Right lobe of liver (tissue), 6 donors: Measurements from ENCODE around the gene SSBP3. TPM values are rescaled to one million over a fixed set of nuclear protein-coding genes. Genes with fewer than 3 reads are reported as not detected.

ENCODE experiments used
- ATAC-seq, 4 donors: fragments of 200-7000 bp; cut with Tn5 transposase; one replicate each; pipeline ENCODE4 v1.9.1; 2020; ENCODE audit warnings: mild to moderate bottlenecking in 4 of 4, moderate library complexity in 4 of 4
- DNase-seq, 3 donors: peaks; one replicate each; pipeline ENCODE4 v3.0.0-alpha.2; 2020
- H3K27ac ChIP-seq, 3 donors: fragments of 200-600 bp; one replicate each; pipeline ENCODE4 v1.8.0; 2022
- H3K27me3 ChIP-seq, 2 donors: fragments of 200-600 bp; one replicate each; pipeline ENCODE4 v1.8.0; 2022
- H3K36me3 ChIP-seq, 4 donors: fragments of 200-600 bp; sonication (generic) in 1 of 4; one replicate each; pipeline versions ENCODE4 v1.5.1 to v1.8.0; 2017 to 2022; ENCODE audit warnings: control low read depth in 1 of 4
- H3K4me1 ChIP-seq, 4 donors: fragments of 200-600 bp; sonication (generic) in 1 of 4; one replicate each; pipeline versions ENCODE4 v1.5.1 to v1.8.0; 2017 to 2022; ENCODE audit warnings: control low read depth in 1 of 4
- H3K4me3 ChIP-seq, 3 donors: fragments of 200-600 bp; one replicate each; pipeline ENCODE4 v1.8.0; 2022
- H3K9me3 ChIP-seq, 4 donors: fragments of 200-600 bp; sonication (generic) in 1 of 4; one replicate each; pipeline versions ENCODE4 v1.5.1 to v1.8.0; 2017 to 2022; ENCODE audit warnings: control low read depth in 1 of 4
- POLR2A ChIP-seq: fragments of 450-650 bp; IDR thresholded peaks from one replicate; pipeline ENCODE4 v1.6.1; 2017; ENCODE audit warnings: antibody characterized with exemption, mild to moderate bottlenecking
- WGBS: methylation state at CpG from one replicate; pipeline ENCODE4 v1.1.6; 2018; ENCODE audit warnings: low coverage, low lambda C conversion rate; ENCODE audit not compliant: insufficient coverage; ENCODE audit errors: missing lambda C conversion rate; 5-methylcytosine and 5-hydroxymethylcytosine counted together
- intact Hi-C, 2 donors: fragments of 100-400 bp; cut with DNase I; formaldehyde crosslinking; loops; one replicate each; pipeline versions ENCODE4 v1.11.2 to v1.14.1; 2022
- total RNA-seq, 6 experiments: library from RNA; depleted of rRNA in 2 of 6; stranded (reverse); fragments of >200 nt in 2 of 6; fragmentation: NEBNext Ultra II Directional in 3 of 6; extraction: Animal tissue kit (Norgen Biotek cat#: 25700) in 3 of 6; gene quantifications; one replicate each; pipeline versions ENCODE4 v1.1.0 to v1.2.4, GENCODE V29; 2016 to 2023
- TF ChIP-seq, protein P1 (sequence below), 4 donors: fragments of 200-600 bp in 3 of 4; fragments of 450-650 bp in 1 of 4; IDR thresholded peaks; one replicate each; pipeline versions ENCODE4 v1.5.1 to v1.8.0; 2016 to 2022; ENCODE audit warnings: antibody characterized with exemption in 4 of 4, mild to moderate bottlenecking in 2 of 4
- donor health status: DM: no; HTN: yes; CAD: no.
- donor health status: DM: no; HTN: no; CAD: no.
- donor health status: DM: no; HTN: no; CAD: no.
- donor health status: DM: no; HTN: yes; CAD: no.
- donor health status: DM: no; HTN: yes; CAD: no.

SSBP3 gene
- total RNA-seq, 6 experiments from 2014 or later, result 19.4 to 34.1 (median 24.4) TPM

DNA sequence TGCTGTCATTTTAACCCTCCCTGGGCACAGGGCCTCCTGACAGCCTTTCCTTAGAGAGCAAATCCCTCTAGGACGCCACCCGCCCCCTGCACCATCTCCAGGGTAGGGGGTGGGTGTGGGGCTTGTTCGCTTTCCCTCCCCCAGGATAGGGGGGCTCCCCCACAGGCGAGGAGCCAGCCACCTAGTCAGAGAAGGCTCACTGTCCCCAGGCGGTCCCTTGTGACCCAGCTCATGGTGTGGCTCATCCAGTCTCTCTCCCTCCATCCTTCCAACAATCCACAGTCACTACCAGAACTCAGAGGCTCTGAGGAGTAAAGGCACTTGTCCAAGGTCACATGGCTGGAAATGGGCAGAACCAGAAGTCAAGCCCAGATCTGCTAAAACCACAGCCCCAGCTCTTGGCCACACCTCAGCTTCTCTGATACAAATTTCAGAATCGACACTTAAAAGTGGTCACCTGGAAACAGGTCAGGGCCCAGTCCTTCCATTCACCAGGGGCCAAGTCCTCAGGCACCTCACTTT is 116.4 kb downstream of the SSBP3 start:
- intact Hi-C loops, result no loop called here
- Histone ChIP-seq H3K27ac (no peak overlapping the region), H3K36me3 (no peaks in the 10 kb centered on the region), H3K9me3 (no peaks in the 10 kb centered on the region), H3K27me3 (no peaks in the 10 kb centered on the region), H3K4me1 (peaks cover 0 to 31% (median 8%) of the 10 kb centered on the region in 4 donors), H3K4me3 (no peak overlapping the region)
- 70% methylated on average over 2 of the region's 6 CpGs for WGBS
- TF ChIP-seq POLR2A, result no peak
- TF ChIP-seq, protein P1, sequence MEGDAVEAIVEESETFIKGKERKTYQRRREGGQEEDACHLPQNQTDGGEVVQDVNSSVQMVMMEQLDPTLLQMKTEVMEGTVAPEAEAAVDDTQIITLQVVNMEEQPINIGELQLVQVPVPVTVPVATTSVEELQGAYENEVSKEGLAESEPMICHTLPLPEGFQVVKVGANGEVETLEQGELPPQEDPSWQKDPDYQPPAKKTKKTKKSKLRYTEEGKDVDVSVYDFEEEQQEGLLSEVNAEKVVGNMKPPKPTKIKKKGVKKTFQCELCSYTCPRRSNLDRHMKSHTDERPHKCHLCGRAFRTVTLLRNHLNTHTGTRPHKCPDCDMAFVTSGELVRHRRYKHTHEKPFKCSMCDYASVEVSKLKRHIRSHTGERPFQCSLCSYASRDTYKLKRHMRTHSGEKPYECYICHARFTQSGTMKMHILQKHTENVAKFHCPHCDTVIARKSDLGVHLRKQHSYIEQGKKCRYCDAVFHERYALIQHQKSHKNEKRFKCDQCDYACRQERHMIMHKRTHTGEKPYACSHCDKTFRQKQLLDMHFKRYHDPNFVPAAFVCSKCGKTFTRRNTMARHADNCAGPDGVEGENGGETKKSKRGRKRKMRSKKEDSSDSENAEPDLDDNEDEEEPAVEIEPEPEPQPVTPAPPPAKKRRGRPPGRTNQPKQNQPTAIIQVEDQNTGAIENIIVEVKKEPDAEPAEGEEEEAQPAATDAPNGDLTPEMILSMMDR (IDR thresholded peaks at IDR 0.05), result no peak
- DNase-seq (no peak), ATAC-seq (no peak)

DNA sequence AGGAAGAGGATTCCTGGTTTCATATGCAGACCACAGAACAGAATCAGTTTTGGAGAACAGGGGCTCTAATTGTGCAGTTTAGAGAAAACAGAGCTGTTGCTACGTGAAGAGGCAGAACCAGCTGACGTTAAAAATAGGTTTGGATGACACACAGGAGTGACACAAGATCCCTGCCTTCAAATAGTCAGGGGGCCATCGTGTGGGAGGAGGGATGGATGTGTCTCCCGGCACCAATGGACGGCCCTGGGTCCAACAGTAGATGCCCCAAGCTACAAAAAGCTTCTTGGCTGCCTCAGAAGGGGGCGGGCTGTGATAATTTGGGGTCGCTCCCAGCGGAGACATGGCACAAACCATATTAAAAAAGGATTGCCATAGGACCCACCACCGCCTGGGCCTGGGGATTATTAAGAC is 118.4 kb downstream of the SSBP3 start:
- no peaks in the 10 kb centered on the region for H3K36me3 ChIP-seq
- intact Hi-C loops, result no loop called here
- H3K4me1 ChIP-seq, result peaks cover 0 to 33% (median 9%) of the 10 kb centered on the region in 4 donors
- no peaks in the 10 kb centered on the region for H3K9me3 ChIP-seq
- no peak for ATAC-seq
- 52% methylated on average over 4 of the region's 9 CpGs for WGBS
- TF ChIP-seq, protein P1 (IDR thresholded peaks at IDR 0.05), result no peak
- TF ChIP-seq POLR2A, result no peak
- H3K4me3 ChIP-seq, result no peak overlapping the region
- DNase-seq, result no peak
- peak overlapping the region in 2 of 3 donors; percentile 9 to 47 for H3K27ac ChIP-seq
- H3K27me3 ChIP-seq, result no peaks in the 10 kb centered on the region

DNA sequence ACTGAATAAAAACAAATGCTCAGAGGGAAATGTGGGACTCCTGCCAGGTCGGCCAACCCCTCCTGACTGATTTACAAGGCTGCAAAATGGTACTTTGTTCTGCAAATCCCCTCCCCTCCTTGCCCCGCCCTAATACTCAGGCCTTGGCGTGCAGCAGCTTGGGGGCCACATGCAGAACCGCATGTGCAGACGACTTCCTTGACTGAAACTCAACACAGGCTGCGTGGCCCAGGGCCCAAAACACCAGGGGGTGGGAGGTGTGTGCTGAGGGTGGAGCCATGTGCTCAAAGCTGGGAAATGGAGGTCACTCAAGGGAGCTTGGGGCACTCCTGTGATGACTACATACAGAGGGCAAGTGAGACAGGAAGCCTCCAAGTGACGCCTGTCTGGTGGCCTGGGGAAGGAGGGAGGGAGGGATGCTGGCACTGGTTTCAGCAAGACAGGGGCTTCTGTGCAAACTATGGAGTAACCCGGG is 119.0 kb downstream of the SSBP3 start:
- ATAC-seq (peak; percentile 45 to 70 (median 56)), DNase-seq (peak in 2 of 3 donors; percentile 53 to 62)
- Histone ChIP-seq H3K27me3 (no peaks in the 10 kb centered on the region), H3K9me3 (no peaks in the 10 kb centered on the region), H3K27ac (peak overlapping the region in 1 of 3 donors; percentile 28), H3K36me3 (no peaks in the 10 kb centered on the region), H3K4me1 (peaks cover 0 to 39% (median 12%) of the 10 kb centered on the region in 4 donors), H3K4me3 (no peak overlapping the region)
- intact Hi-C loops, result no loop called here
- no peak for TF ChIP-seq POLR2A
- TF ChIP-seq, protein P1 (IDR thresholded peaks at IDR 0.05), result no peak
- WGBS, result 38% methylated on average over 7 of the region's 8 CpGs

DNA sequence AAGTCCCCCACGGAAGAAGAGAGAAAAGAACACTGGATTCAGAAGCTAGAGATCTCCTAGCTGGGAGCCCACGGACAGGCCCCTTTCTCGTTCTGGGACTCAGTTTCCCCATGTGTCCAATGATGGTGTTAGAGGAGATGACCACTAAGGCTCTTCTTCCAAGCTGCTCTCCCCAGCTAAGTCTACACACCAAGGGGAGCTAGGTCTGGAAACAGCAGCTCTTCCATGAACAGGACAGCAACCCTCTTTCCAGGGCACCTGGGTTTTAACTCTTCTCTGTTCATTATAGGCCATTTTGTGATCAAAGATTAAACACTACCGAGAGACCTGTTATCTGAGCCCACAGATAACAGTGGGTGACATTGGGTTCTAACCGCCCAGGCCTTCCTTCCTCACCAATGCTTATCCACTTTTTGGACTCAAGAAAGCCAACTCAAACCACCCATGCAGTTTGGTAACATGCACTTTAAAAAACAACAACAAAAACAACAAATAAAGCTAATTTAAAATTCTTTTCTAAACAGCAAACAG is 120.3 kb downstream of the SSBP3 start:
- Histone ChIP-seq H3K9me3 (no peaks in the 10 kb centered on the region), H3K27me3 (no peaks in the 10 kb centered on the region), H3K36me3 (no peaks in the 10 kb centered on the region), H3K4me1 (peaks cover 0 to 34% (median 13%) of the 10 kb centered on the region in 4 donors), H3K4me3 (no peak overlapping the region), H3K27ac (no peak overlapping the region)
- TF ChIP-seq, protein P1 (IDR thresholded peaks at IDR 0.05), result no peak
- TF ChIP-seq POLR2A, result no peak
- DNase-seq, result no peak
- WGBS, result 93% methylated on average over 2 of the region's 5 CpGs
- intact Hi-C loops, result no loop called here
- no peak for ATAC-seq
